OCI-LY7 (cell line): ENCODE results near the gene ERCC6L2. TPM values are rescaled to one million over a fixed set of nuclear protein-coding genes. Genes with fewer than 3 reads are reported as not detected.

Experiments
- BruUV-seq: library from RNA; stranded (reverse); fragments of 400-500 nt; replicated peaks from 2 replicates; lab custom pipeline; 2021; lab: Mats Ljungman, UMichigan
- CTCF ChIA-PET: fragments of 300-600 bp; sonication (Branson Sonifier 250); formaldehyde crosslinking; loops from one replicate; lab custom pipeline; 2022; ENCODE audit warnings: antibody characterized with exemption; ENCODE audit not compliant: unreplicated experiment; lab: Charles Lee
- POLR2A ChIA-PET: fragments of 300-600 bp; sonication (Branson Sonifier 250); formaldehyde crosslinking; loops from one replicate; lab custom pipeline; 2022; ENCODE audit warnings: antibody characterized with exemption; lab: Charles Lee
- DNase-seq: peaks from one replicate; pipeline ENCODE4 v3.0.0-alpha.2; 2015; ENCODE audit warnings: low spot score
- H2AFZ ChIP-seq: fragments of 200-600 bp; sonication (generic), shearing (Covaris generic); 2 replicates; pipeline ENCODE4 v1.6.1; 2014; ENCODE audit warnings: mild to moderate bottlenecking, antibody characterized with exemption, low read length, moderate library complexity
- H3K27ac ChIP-seq: fragments of 200-600 bp; sonication (generic); 2 replicates; pipeline ENCODE4 v1.5.1; 2014; ENCODE audit warnings: mixed run types, low read depth, mild to moderate bottlenecking, moderate library complexity, low read length, inconsistent platforms; ENCODE audit not compliant: poor library complexity, severe bottlenecking
- H3K36me3 ChIP-seq: fragments of 200-600 bp; sonication (generic); 2 replicates; pipeline ENCODE4 v1.6.1; 2014; ENCODE audit warnings: mild to moderate bottlenecking, antibody characterized with exemption, low read length, moderate library complexity, mixed read lengths; ENCODE audit not compliant: insufficient read depth
- H3K4me1 ChIP-seq: fragments of 200-600 bp; sonication (generic); 2 replicates; pipeline ENCODE4 v1.5.1; 2014; ENCODE audit warnings: mild to moderate bottlenecking, low read length; ENCODE audit not compliant: insufficient read depth, poor library complexity, severe bottlenecking
- H3K4me2 ChIP-seq: fragments of 200-600 bp; sonication (generic); 2 replicates; pipeline ENCODE4 v1.6.1; 2014; ENCODE audit warnings: mild to moderate bottlenecking, low read length
- H3K4me3 ChIP-seq: fragments of 200-600 bp; sonication (generic); 2 replicates; pipeline ENCODE4 v1.5.1; 2014; ENCODE audit warnings: mild to moderate bottlenecking, low read depth, low read length; ENCODE audit not compliant: poor library complexity, severe bottlenecking
- H3K79me2 ChIP-seq: fragments of 200-600 bp; sonication (generic); 2 replicates; pipeline ENCODE4 v1.6.1; 2016; ENCODE audit warnings: low read depth, mild to moderate bottlenecking, low read length, moderate library complexity, mixed read lengths; ENCODE audit not compliant: insufficient read depth
- H3K9me2 ChIP-seq: fragments of 200-600 bp; sonication (generic); 2 replicates; pipeline ENCODE4 v1.6.1; 2016; ENCODE audit warnings: mild to moderate bottlenecking, low read length, mixed read lengths; ENCODE audit not compliant: insufficient read depth
- H3K9me3 ChIP-seq: fragments of 200-600 bp; sonication (generic); 2 replicates; pipeline ENCODE4 v1.6.1; 2014; ENCODE audit warnings: mild to moderate bottlenecking, mixed run types, low read length, mixed read lengths
- H4K20me1 ChIP-seq: fragments of 200-600 bp; sonication (generic); 2 replicates; pipeline ENCODE4 v1.6.1; 2014; ENCODE audit warnings: mild to moderate bottlenecking, antibody characterized with exemption, low read length, moderate library complexity, mixed read lengths; ENCODE audit not compliant: insufficient read depth
- CTCF ChIP-seq: fragments of 200-600 bp; sonication (generic); conservative IDR thresholded peaks from 2 replicates; pipeline ENCODE4 v1.5.1; 2014; ENCODE audit warnings: mild to moderate bottlenecking, antibody characterized with exemption, low read length, moderate library complexity, mixed read lengths
- EZH2phosphoT487 ChIP-seq: fragments of 200-600 bp; sonication (generic); IDR thresholded peaks from 2 replicates; pipeline ENCODE4 v1.6.1; 2018; ENCODE audit warnings: low read depth, borderline replicate concordance, mild to moderate bottlenecking, mixed run types, antibody characterized with exemption, low read length, moderate library complexity, mixed read lengths
- intact Hi-C: fragments of 100-400 bp; cut with micrococcal nuclease; formaldehyde crosslinking; loops from one replicate; pipeline ENCODE4 v1.10.0; 2022; ENCODE audit not compliant: unreplicated experiment
- total RNA-seq, 2 experiments: library from RNA; depleted of rRNA in 1 of 2; stranded (reverse); fragments of >200 nt in 1 of 2; shearing (Covaris generic) in 1 of 2; gene quantifications; 2 replicates each; pipeline ENCODE4 v1.2.3, GENCODE V29; 2014 to 2022

Gene ERCC6L2
- total RNA-seq, 2 experiments from 2014 or later, result 34.9 to 38.7 TPM

- BruUV-seq, result no TSS peak
- H2AFZ ChIP-seq, result no peak overlapping the region
- POLR2A ChIA-PET, result interaction anchor here (0.7 to 1.0 kb wide), 2 partner anchors 112 to 1869 kb away, joined by 3 read pairs; no protein-coding TSS in a partner anchor
- no peak for DNase-seq
- H3K4me3 ChIP-seq, result no peak overlapping the region
- TF ChIP-seq EZH2phosphoT487, result no peak
- no peak for TF ChIP-seq CTCF
- H4K20me1 ChIP-seq, result no peaks in the 10 kb centered on the region
- H3K36me3 ChIP-seq, result peaks cover 55% of the 10 kb centered on the region
- H3K4me2 ChIP-seq, result no peak overlapping the region
- H3K79me2 ChIP-seq, result peaks cover 20% of the 10 kb centered on the region; the same call in 1 of the 2 replicates
- CTCF ChIA-PET, result no interaction called here
- intact Hi-C loops, result no loop called here
- H3K9me3 ChIP-seq, result no peaks in the 10 kb centered on the region
- H3K9me2 ChIP-seq, result no peaks in the 10 kb centered on the region
- H3K27ac ChIP-seq, result no peak overlapping the region
- peaks cover 8% of the 10 kb centered on the region for H3K4me1 ChIP-seq
Observed at GRCh38 chr9:95870352-95870751, 5.1 kb upstream of the ERCC6L2 start.

GRCh38 chr9:95870906-95871305, 4.6 kb upstream of the ERCC6L2 start:
- DNase-seq, result no peak
- TF ChIP-seq EZH2phosphoT487 (no peak), CTCF (no peak)
- BruUV-seq, result no TSS peak
- peaks cover 8% of the 10 kb centered on the region for H3K4me1 ChIP-seq
- H4K20me1 ChIP-seq, result no peaks in the 10 kb centered on the region
- CTCF ChIA-PET, result no interaction called here
- POLR2A ChIA-PET, result interaction anchor here (0.6 to 1.0 kb wide), 3 partner anchors 10 to 574 kb away, joined by 3 read pairs; no protein-coding TSS in a partner anchor
- intact Hi-C loops, result no loop called here
- no peak overlapping the region for H2AFZ ChIP-seq
- H3K79me2 ChIP-seq, result peaks cover 20% of the 10 kb centered on the region; the same call in 1 of the 2 replicates
- no peaks in the 10 kb centered on the region for H3K9me2 ChIP-seq
- H3K4me2 ChIP-seq, result no peak overlapping the region
- H3K36me3 ChIP-seq, result peaks cover 52% of the 10 kb centered on the region
- H3K27ac ChIP-seq, result no peak overlapping the region
- no peak overlapping the region for H3K4me3 ChIP-seq
- H3K9me3 ChIP-seq, result no peaks in the 10 kb centered on the region

- Histone ChIP-seq H3K36me3 (peaks cover 56% of the 10 kb centered on the region), H3K4me1 (peaks cover 8% of the 10 kb centered on the region), H3K27ac (no peak overlapping the region), H4K20me1 (no peaks in the 10 kb centered on the region), H3K4me3 (no peak overlapping the region), H3K79me2 (peaks cover 26% of the 10 kb centered on the region), H2AFZ (no peak overlapping the region; the same call in 1 of the 2 replicates), H3K9me3 (no peaks in the 10 kb centered on the region), H3K9me2 (no peaks in the 10 kb centered on the region), H3K4me2 (no peak overlapping the region; the same call in 1 of the 2 replicates)
- intact Hi-C loops, result loop anchor here (2.0 kb wide), 1 partner anchor 558 kb away; the partner anchor contains the start of gene FANCC
- no TSS peak for BruUV-seq
- ChIA-PET CTCF (no interaction called here), POLR2A (interaction anchor here (0.6 to 2.0 kb wide), 6 partner anchors 8 to 369 kb away, joined by 3 to 9 read pairs (median 3); no protein-coding TSS in a partner anchor)
- no peak for DNase-seq
- TF ChIP-seq EZH2phosphoT487 (no peak), CTCF (no peak)
Observed at GRCh38 chr9:95874303-95874988, 1.0 kb upstream of the ERCC6L2 start.
